Measurements from ENCODE around the gene SERGEF.

DNA sequence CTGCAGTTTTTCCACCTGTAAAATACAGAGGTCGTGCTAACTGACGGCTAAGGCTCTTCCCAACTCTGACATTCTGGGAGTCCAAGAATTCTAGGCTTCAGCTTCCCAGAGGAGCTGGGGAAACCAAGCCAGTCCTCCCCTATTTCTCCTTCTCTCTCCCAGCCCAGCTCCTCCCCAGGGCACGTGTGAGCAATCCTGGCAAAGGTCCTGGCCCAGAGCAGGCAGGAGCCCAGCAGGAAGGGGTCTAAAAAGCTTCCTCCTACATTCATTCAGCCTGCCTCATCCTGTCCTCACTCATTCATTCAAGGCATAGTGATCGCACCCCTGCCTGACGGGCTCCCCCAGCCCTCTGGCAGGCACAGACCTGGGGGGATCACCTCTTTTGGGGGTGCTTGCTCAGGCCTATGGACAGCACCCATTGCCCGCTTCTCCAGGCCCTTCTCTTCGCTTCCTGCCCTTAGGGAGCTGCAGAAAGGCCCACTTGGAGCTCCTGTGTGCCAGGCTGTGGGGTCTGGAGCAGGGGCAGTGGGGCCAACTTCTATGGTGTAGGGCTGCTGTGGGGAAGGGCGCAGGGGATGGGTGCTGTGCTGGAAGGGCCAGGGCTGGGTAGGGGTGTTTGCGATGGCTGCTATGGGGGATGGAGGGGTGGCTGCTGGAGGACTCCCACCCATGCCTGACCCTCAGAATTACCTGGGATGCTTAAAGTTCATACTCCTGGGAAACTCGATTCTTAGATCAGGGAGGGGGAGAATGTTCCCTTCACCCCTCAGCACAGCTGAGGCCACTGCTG lies 268.5 kb downstream of the SERGEF start:
- TF ChIP-seq EP300 (IDR thresholded peaks at IDR 0.05; ENCODE audit: borderline replicate concordance in 1 of 2, low read depth in 1 of 2, low read length in 1 of 2): no peak
- TF ChIP-seq, protein P1, sequence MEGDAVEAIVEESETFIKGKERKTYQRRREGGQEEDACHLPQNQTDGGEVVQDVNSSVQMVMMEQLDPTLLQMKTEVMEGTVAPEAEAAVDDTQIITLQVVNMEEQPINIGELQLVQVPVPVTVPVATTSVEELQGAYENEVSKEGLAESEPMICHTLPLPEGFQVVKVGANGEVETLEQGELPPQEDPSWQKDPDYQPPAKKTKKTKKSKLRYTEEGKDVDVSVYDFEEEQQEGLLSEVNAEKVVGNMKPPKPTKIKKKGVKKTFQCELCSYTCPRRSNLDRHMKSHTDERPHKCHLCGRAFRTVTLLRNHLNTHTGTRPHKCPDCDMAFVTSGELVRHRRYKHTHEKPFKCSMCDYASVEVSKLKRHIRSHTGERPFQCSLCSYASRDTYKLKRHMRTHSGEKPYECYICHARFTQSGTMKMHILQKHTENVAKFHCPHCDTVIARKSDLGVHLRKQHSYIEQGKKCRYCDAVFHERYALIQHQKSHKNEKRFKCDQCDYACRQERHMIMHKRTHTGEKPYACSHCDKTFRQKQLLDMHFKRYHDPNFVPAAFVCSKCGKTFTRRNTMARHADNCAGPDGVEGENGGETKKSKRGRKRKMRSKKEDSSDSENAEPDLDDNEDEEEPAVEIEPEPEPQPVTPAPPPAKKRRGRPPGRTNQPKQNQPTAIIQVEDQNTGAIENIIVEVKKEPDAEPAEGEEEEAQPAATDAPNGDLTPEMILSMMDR (IDR thresholded peaks at IDR 0.05): no peak
- TF ChIP-seq FOXJ3 (CRISPR knock-in tag; IDR thresholded peaks at IDR 0.05): no peak
- TF ChIP-seq JUND (IDR thresholded peaks at IDR 0.05): no peak
- TF ChIP-seq, protein P2, sequence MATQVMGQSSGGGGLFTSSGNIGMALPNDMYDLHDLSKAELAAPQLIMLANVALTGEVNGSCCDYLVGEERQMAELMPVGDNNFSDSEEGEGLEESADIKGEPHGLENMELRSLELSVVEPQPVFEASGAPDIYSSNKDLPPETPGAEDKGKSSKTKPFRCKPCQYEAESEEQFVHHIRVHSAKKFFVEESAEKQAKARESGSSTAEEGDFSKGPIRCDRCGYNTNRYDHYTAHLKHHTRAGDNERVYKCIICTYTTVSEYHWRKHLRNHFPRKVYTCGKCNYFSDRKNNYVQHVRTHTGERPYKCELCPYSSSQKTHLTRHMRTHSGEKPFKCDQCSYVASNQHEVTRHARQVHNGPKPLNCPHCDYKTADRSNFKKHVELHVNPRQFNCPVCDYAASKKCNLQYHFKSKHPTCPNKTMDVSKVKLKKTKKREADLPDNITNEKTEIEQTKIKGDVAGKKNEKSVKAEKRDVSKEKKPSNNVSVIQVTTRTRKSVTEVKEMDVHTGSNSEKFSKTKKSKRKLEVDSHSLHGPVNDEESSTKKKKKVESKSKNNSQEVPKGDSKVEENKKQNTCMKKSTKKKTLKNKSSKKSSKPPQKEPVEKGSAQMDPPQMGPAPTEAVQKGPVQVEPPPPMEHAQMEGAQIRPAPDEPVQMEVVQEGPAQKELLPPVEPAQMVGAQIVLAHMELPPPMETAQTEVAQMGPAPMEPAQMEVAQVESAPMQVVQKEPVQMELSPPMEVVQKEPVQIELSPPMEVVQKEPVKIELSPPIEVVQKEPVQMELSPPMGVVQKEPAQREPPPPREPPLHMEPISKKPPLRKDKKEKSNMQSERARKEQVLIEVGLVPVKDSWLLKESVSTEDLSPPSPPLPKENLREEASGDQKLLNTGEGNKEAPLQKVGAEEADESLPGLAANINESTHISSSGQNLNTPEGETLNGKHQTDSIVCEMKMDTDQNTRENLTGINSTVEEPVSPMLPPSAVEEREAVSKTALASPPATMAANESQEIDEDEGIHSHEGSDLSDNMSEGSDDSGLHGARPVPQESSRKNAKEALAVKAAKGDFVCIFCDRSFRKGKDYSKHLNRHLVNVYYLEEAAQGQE (IDR thresholded peaks at IDR 0.05; ENCODE audit: low read depth, low read length): no peak
- TF ChIP-seq, protein P3, sequence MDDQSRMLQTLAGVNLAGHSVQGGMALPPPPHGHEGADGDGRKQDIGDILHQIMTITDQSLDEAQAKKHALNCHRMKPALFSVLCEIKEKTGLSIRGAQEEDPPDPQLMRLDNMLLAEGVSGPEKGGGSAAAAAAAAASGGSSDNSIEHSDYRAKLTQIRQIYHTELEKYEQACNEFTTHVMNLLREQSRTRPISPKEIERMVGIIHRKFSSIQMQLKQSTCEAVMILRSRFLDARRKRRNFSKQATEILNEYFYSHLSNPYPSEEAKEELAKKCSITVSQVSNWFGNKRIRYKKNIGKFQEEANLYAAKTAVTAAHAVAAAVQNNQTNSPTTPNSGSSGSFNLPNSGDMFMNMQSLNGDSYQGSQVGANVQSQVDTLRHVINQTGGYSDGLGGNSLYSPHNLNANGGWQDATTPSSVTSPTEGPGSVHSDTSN (IDR thresholded peaks at IDR 0.05): no peak

All from SK-N-SH (cell line).